GM21786 (cell line): ENCODE measurements around the gene RFXANK.

Experiments used
- ATAC-seq: cut with Tn5 transposase; IDR thresholded peaks from one replicate; pipeline ENCODE4 v1.9.1; 2021; ENCODE audit not compliant: unreplicated experiment

The RFXANK gene

GRCh38 chr19:19227217-19227616, 35.2 kb downstream of the RFXANK start:
- no peak for ATAC-seq

DNA sequence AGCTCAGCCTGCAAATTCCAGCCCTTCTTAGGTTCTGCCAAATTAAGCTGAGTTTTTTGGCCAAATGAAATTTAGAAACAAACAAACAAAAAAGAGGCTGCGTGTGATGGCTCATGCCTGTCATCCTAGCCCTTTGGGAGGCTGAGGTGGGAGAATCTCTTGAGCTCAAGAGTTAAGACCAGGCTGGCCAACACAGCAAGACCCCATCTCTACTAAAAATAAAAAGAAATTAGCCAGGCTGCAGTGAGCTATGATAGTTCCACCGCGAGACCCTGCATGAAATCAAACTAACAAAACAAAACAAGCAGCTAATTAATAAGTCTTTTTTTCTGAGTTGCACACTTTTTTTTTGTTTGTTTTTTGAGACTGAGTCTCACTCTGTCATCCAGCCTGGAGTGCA, 37.6 kb downstream of the RFXANK start:
- no peak for ATAC-seq

GRCh38 chr19:19230999-19231398, 38.9 kb downstream of the RFXANK start:
- no peak for ATAC-seq

- ATAC-seq: no peak
Measured at GRCh38 chr19:19232261-19232721, 40.2 kb downstream of the RFXANK start.

- ATAC-seq: no peak
Measured at GRCh38 chr19:19234220-19234816, 42.3 kb downstream of the RFXANK start.

- no peak for ATAC-seq
Measured at GRCh38 chr19:19236173-19236572, 44.1 kb downstream of the RFXANK start.

GRCh38 chr19:19238126-19238894, 46.3 kb downstream of the RFXANK start:
- no peak for ATAC-seq

DNA sequence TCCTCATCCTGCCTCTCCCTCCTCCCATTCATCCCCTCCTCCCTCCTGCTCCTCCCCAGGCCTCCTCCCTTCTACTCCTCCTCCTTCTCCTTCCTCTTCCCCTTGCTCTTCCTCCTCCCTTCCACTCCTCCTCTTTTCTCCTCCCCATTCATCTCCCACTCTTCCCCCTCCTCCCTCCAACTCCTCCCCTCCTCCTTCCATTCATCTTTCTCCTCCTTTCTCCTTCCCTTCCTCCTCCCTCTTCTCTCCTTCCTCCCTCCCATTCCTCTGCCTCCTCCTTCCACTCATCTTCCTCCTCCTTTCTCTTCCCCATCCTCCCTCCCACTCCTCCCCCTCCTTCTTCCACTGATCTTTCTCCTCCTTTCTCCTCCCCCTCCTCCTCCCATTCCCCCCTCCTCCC, 47.6 kb downstream of the RFXANK start:
- ATAC-seq: no peak

GRCh38 chr19:19240476-19240875, 48.4 kb downstream of the RFXANK start:
- no peak for ATAC-seq

- ATAC-seq: no peak
Measured at GRCh38 chr19:19250196-19250801, 58.2 kb downstream of the RFXANK start.
